Kidney (tissue), 14 donors: ENCODE results near the gene ASTN1. TPM values are rescaled to one million over a fixed set of nuclear protein-coding genes. Genes with fewer than 3 reads are reported as not detected.

Source experiments
- DNase-seq, 5 donors: peaks; one replicate each; pipeline ENCODE4 v3.0.0-alpha.2; 2013 to 2020
- FAIRE-seq: peaks from 2 replicates; lab custom pipeline; 2012; peaks lifted over from hg19 to GRCh38; lab: Jason Lieb, UNC
- H3K27ac ChIP-seq, 2 donors: one replicate each; pipeline ENCODE4 v1.7.0; 2013; ENCODE audit warnings: low read depth in 2 of 2, low read length in 2 of 2, inconsistent platforms in 1 of 2
- H3K27me3 ChIP-seq: one replicate; pipeline ENCODE4 v1.7.1; 2013; ENCODE audit warnings: low read length, inconsistent platforms; ENCODE audit not compliant: control insufficient read depth, insufficient read depth
- H3K36me3 ChIP-seq, 3 donors: one replicate each; pipeline versions ENCODE4 v1.7.0 to v1.7.1; 2013; ENCODE audit warnings: low read length in 3 of 3, control low read depth in 1 of 3, inconsistent platforms in 1 of 3; ENCODE audit not compliant: insufficient read depth in 3 of 3, control insufficient read depth in 2 of 3
- H3K4me1 ChIP-seq, 3 donors: one replicate each; pipeline versions ENCODE4 v1.7.0 to v1.7.1; 2013; ENCODE audit warnings: low read length in 3 of 3, inconsistent platforms in 1 of 3, low read depth in 1 of 3; ENCODE audit not compliant: control insufficient read depth in 2 of 3, insufficient read depth in 2 of 3
- H3K4me3 ChIP-seq, 3 donors: one replicate each; pipeline versions ENCODE4 v1.7.0 to v1.8.1; 2013; ENCODE audit warnings: low read length in 3 of 3, control low read depth in 1 of 3, inconsistent platforms in 1 of 3
- H3K9ac ChIP-seq, 3 donors: one replicate each; pipeline versions ENCODE4 v1.7.0 to v1.7.1; 2013; ENCODE audit warnings: low read length in 3 of 3, control low read depth in 1 of 3, inconsistent platforms in 1 of 3
- H3K9me3 ChIP-seq, 3 donors: one replicate each; pipeline versions ENCODE4 v1.7.0 to v1.7.1; 2013; ENCODE audit warnings: low read length in 3 of 3, control low read depth in 1 of 3, inconsistent platforms in 1 of 3; ENCODE audit not compliant: control insufficient read depth in 2 of 3, insufficient read depth in 1 of 3
- CTCF ChIP-seq: IDR thresholded peaks from 3 replicates; pipeline ENCODE4 v1.5.1; 2012; ENCODE audit warnings: mild to moderate bottlenecking, moderate library complexity, borderline replicate concordance; ENCODE audit not compliant: insufficient read depth; ENCODE audit errors: extremely low read depth
- intact Hi-C: fragments of 100-400 bp; cut with DNase I; formaldehyde crosslinking; loops from one replicate; pipeline ENCODE4 v1.11.1; 2022
- polyA plus RNA-seq: library from polyadenylated mRNA; stranded (reverse); fragments of 350-450 nt; fragmentation: Illumina TruSeq; extraction: RNeasy Lipid Tissue Mini Kit (QIAGEN cat#74804); gene quantifications from one replicate; pipeline ENCODE4 v1.2.3, GENCODE V29; 2014; ENCODE audit warnings: low read depth, low replicate concordance; ENCODE audit not compliant: insufficient read depth
- total RNA-seq: library from RNA; stranded (reverse); fragmentation: NEBNext Ultra II Directional; extraction: Animal tissue kit (Norgen Biotek cat#: 25700); gene quantifications from one replicate; pipeline ENCODE4 v1.2.1, GENCODE V29; 2021
- donor health status: control.
- donor health status: control.
- donor health status: control.
- donor health status: control.
- donor health status: control.
- donor health status: DM: yes; HTN: yes; CAD: no.
- donor health status: Normal renal cell carcinoma (clear cell type).

Gene ASTN1
- total and polyA plus RNA-seq, 2 donors from 2014 or later: 0.19 to 0.25 TPM

GRCh38 chr1:176954242-176954641 lies 210.3 kb downstream of the ASTN1 start:
- Histone ChIP-seq H3K4me1 (no peaks in the 10 kb centered on the region), H3K4me3 (no peak overlapping the region), H3K36me3 (no peaks in the 10 kb centered on the region), H3K9ac (no peak overlapping the region), H3K27ac (no peak overlapping the region), H3K9me3 (no peaks in the 10 kb centered on the region), H3K27me3 (no peaks in the 10 kb centered on the region)
- no peak for DNase-seq
- intact Hi-C loops: no loop called here
- no peak for FAIRE-seq
- no peak for TF ChIP-seq CTCF

GRCh38 chr1:176950736-176951324 lies 213.7 kb downstream of the ASTN1 start:
- H3K27me3 ChIP-seq: no peaks in the 10 kb centered on the region
- no peak overlapping the region for H3K9ac ChIP-seq
- no peak for TF ChIP-seq CTCF
- intact Hi-C loops: no loop called here
- no peak for DNase-seq
- no peaks in the 10 kb centered on the region for H3K4me1 ChIP-seq
- no peak overlapping the region for H3K27ac ChIP-seq
- no peaks in the 10 kb centered on the region for H3K9me3 ChIP-seq
- H3K36me3 ChIP-seq: no peaks in the 10 kb centered on the region
- no peak for FAIRE-seq
- H3K4me3 ChIP-seq: no peak overlapping the region

DNA sequence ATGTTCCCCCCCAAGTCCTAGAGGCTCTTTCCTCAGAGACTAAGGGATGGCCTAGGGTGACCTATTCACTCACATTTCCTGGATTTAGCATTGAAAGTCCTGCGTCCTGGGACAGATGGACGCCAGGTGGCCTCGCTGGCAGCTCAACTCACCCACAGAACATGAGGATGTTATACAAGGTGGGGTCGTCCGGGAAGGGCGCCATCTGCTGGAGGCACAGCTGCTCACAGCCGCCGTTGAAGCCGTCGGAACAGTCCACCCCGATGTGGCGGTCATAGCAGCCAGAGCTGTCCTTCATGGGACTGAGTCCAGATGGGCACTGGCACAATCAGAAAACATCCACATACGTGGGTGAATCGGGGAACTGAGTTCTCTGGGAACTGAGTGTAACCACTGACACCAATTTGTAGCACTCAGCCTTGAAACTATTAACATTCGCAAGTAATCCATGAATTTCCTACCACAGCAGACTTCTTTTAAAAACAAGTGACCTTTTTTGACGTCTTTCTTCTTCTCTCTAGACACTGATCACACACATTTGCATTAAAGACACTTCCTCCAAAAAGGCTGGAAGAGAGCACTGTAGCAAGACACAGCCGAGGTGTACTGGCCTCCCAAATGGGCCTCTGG lies 215.4 kb downstream of the ASTN1 start:
- Histone ChIP-seq H3K36me3 (no peaks in the 10 kb centered on the region), H3K4me1 (no peaks in the 10 kb centered on the region), H3K9ac (no peak overlapping the region), H3K27ac (no peak overlapping the region), H3K9me3 (no peaks in the 10 kb centered on the region), H3K4me3 (no peak overlapping the region), H3K27me3 (no peaks in the 10 kb centered on the region)
- DNase-seq: peak in 4 of 5 donors; percentile 73 to 77 (median 74)
- peak; percentile 50 for TF ChIP-seq CTCF
- intact Hi-C loops: no loop called here
- FAIRE-seq: no peak

DNA sequence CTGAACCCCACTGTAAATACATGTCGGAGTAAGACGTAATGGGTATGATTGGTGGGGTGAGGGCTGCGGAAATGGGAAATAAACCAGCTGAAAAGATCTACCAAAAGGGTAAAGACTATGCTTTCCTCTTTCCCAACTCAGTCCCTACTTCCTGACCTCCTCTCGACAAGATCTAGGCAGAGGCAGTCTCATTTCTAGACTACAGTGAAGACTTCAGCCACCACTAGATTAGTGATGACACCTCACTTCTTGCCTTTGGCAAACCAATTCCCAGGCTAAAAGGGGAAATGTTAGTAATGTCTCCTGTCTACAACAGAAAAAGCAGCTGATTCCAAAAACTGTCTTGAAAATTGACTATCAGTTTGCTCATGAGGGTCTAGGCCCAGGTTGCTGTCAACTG lies 219.9 kb downstream of the ASTN1 start:
- intact Hi-C loops: no loop called here
- no peak for FAIRE-seq
- no peak overlapping the region for H3K4me3 ChIP-seq

More for the DNA sequence above, 219.9 kb downstream of the ASTN1 start:
- no peak for TF ChIP-seq CTCF
- Histone ChIP-seq H3K4me1 (no peaks in the 10 kb centered on the region), H3K9me3 (no peaks in the 10 kb centered on the region), H3K36me3 (no peaks in the 10 kb centered on the region), H3K27me3 (no peaks in the 10 kb centered on the region), H3K27ac (no peak overlapping the region), H3K9ac (no peak overlapping the region)
- no peak for DNase-seq
